Epithelial cell of proximal tubule (primary cell): ENCODE measurements around the gene GGPS1. TPM values are rescaled to one million over a fixed set of nuclear protein-coding genes. Genes with fewer than 3 reads are reported as not detected.

Experiments used
- DNase-seq: peaks from one replicate; pipeline ENCODE4 v3.0.0-alpha.2; 2011; ENCODE audit warnings: low read depth
- H3K4me3 ChIP-seq: 2 replicates; pipeline ENCODE4 v1.5.1; 2011; ENCODE audit warnings: low read depth, mild to moderate bottlenecking, low read length
- total RNA-seq: library from RNA; depleted of rRNA; stranded (reverse); fragments of >200 nt; gene quantifications from 2 replicates; pipeline ENCODE4 v1.2.3, GENCODE V29; 2015
- TF ChIP-seq, protein P1 (sequence below): conservative IDR thresholded peaks from 2 replicates; pipeline ENCODE4 v1.5.1; 2012; ENCODE audit warnings: low read depth, mild to moderate bottlenecking, low read length

GGPS1 gene
- total RNA-seq, 1 donor from 2014 or later, result 26.3 TPM

DNA sequence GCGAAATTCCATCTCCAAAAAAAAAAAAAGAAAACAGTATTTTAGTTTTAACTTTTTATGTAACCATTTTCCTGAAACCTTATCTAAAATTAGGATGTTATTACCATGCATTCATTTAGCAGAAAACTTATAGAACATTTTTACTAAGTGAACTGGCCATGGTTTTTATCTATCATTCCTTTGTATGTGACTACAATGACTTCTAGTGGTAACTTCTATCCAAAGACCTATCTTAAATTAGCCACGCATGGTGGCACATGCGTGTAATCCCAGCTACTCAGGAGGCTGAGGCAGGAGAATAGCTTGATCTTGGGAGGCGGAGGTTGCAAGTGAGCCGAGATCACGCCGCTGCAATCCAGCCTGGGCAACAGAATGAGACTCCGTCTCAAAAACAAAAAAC lies 11.4 kb downstream of the GGPS1 start:
- no peak overlapping the region for H3K4me3 ChIP-seq
- TF ChIP-seq, protein P1, sequence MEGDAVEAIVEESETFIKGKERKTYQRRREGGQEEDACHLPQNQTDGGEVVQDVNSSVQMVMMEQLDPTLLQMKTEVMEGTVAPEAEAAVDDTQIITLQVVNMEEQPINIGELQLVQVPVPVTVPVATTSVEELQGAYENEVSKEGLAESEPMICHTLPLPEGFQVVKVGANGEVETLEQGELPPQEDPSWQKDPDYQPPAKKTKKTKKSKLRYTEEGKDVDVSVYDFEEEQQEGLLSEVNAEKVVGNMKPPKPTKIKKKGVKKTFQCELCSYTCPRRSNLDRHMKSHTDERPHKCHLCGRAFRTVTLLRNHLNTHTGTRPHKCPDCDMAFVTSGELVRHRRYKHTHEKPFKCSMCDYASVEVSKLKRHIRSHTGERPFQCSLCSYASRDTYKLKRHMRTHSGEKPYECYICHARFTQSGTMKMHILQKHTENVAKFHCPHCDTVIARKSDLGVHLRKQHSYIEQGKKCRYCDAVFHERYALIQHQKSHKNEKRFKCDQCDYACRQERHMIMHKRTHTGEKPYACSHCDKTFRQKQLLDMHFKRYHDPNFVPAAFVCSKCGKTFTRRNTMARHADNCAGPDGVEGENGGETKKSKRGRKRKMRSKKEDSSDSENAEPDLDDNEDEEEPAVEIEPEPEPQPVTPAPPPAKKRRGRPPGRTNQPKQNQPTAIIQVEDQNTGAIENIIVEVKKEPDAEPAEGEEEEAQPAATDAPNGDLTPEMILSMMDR, result no peak
- no peak for DNase-seq

DNA sequence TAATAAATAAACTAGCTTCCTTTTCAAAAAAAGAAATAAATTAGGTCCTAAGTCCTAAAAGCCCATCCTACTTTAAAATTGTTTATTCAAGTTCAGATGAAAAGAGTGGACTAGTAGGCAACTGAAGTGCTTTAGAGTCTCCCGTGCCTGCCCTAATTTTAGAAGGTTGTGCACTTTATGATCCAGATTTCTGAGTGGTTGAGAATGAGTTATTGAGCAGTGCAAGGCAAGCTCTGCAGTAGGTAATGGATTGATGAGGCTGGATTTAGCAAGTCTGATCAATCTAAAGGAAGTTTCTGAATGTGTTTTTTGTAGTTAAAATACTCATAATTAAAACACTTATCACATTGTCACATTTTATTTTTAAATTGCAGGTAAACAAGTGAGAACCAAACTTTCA lies 13.0 kb downstream of the GGPS1 start:
- TF ChIP-seq, protein P1, result no peak

DNA sequence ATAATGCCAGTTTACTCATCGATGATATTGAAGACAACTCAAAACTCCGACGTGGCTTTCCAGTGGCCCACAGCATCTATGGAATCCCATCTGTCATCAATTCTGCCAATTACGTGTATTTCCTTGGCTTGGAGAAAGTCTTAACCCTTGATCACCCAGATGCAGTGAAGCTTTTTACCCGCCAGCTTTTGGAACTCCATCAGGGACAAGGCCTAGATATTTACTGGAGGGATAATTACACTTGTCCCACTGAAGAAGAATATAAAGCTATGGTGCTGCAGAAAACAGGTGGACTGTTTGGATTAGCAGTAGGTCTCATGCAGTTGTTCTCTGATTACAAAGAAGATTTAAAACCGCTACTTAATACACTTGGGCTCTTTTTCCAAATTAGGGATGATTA lies 13.7 kb downstream of the GGPS1 start:
- no peak overlapping the region for H3K4me3 ChIP-seq
- TF ChIP-seq, protein P1, result no peak
- no peak for DNase-seq

More for the DNA sequence above, 13.0 kb downstream of the GGPS1 start:
- no peak for DNase-seq
- no peak overlapping the region for H3K4me3 ChIP-seq

DNA sequence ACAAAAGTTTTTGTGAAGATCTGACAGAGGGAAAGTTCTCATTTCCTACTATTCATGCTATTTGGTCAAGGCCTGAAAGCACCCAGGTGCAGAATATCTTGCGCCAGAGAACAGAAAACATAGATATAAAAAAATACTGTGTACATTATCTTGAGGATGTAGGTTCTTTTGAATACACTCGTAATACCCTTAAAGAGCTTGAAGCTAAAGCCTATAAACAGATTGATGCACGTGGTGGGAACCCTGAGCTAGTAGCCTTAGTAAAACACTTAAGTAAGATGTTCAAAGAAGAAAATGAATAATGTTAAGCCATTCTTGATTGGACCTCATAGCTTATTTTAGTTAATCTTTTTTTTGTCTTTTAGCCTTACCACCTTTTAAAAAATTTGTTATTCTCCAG lies 14.1 kb downstream of the GGPS1 start:
- no peak for DNase-seq
- no peak overlapping the region for H3K4me3 ChIP-seq
- TF ChIP-seq, protein P1, result no peak

DNA sequence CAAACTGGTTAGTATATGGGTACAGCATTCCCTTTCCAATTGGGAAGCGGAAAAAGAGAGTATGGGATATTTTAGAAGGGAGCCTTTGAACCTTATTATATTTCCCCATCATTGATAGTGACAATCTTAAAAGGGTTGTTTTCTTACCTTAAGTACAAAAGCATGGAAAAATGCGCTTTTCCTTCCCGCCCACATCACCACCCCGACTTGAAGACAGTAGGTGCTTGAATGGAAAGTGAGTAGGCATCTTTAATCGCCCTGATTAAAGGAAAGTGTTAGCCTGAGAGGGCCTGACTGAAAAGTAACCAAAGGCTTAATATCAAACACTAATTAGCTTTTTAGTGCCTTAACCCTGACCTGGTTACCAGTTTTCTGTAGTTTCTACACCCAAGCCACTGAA lies 15.4 kb downstream of the GGPS1 start:
- TF ChIP-seq, protein P1, result no peak
- no peak for DNase-seq
- H3K4me3 ChIP-seq, result no peak overlapping the region

DNA sequence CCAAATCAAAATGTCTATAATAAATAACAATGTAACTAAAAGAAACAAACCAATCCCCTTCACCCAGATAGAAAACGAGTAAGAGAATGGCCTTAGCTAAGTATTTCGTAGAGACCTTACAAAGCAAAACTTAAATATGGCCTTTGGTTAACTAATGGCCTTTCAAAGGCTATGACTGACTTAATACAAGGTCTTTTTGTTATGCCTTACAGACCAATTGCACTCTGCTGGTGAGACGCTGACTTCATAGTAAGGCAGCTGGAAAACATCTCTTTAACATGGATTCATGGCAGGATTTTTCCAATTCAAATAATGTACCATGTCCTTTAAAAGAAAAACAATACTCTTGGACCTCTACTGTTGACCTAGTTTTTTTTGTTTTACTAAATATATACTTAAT lies 23.1 kb downstream of the GGPS1 start:
- TF ChIP-seq, protein P1, result no peak
- H3K4me3 ChIP-seq, result no peak overlapping the region
- DNase-seq, result no peak

DNA sequence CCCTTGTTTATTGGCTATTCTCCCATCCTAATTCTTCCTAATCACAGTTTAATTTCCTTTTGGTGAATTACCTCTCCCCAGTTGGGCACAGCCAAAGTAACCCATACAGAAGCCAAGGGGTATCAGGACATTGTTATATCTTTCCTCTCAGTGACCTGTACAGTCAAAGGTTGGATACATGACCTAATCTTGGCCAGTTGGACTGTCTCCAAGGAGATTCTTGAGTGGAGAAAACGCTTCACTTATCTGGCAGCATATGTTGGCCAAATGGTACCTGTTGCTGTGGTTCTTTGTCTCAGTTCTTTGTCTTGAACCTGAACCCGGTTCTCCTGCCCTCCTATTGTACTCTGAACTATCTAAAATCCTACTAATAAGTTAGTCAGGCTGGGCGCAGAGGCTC lies 23.5 kb downstream of the GGPS1 start:
- TF ChIP-seq, protein P1, result no peak
- H3K4me3 ChIP-seq, result no peak overlapping the region
- DNase-seq, result no peak
